Smooth muscle cell (in vitro differentiated cells): ENCODE results near the gene CHRND. TPM values are rescaled to one million over a fixed set of nuclear protein-coding genes. Genes with fewer than 3 reads are reported as not detected.

Source experiments
- DNase-seq: peaks from one replicate; lab custom pipeline; 2025; ENCODE audit not compliant: unreplicated experiment; lab: John Stamatoyannopoulos, UW
- H2AFZ ChIP-seq: fragments of 200-600 bp; sonication (generic); 2 replicates; pipeline ENCODE4 v1.6.0; 2016; ENCODE audit warnings: antibody characterized with exemption, low read depth, mild to moderate bottlenecking
- H3F3A ChIP-seq: fragments of 200-600 bp; sonication (generic); 2 replicates; pipeline ENCODE4 v1.6.0; 2017; ENCODE audit warnings: antibody characterized with exemption, low read depth
- H3K27ac ChIP-seq: fragments of 200-600 bp; sonication (generic); 2 replicates; pipeline ENCODE4 v1.5.1; 2016; ENCODE audit warnings: low read depth, mild to moderate bottlenecking
- H3K27me3 ChIP-seq: fragments of 200-600 bp; sonication (generic); 2 replicates; pipeline ENCODE4 v1.6.1; 2016; ENCODE audit warnings: low read depth, mild to moderate bottlenecking
- H3K36me3 ChIP-seq: fragments of 200-600 bp; sonication (generic); 2 replicates; pipeline ENCODE4 v1.5.1; 2016; ENCODE audit warnings: low read depth
- H3K4me1 ChIP-seq: fragments of 200-600 bp; sonication (generic); 2 replicates; pipeline ENCODE4 v1.5.1; 2016; ENCODE audit warnings: low read depth
- H3K4me2 ChIP-seq: fragments of 200-600 bp; sonication (generic); 2 replicates; pipeline ENCODE4 v1.6.0; 2016; ENCODE audit warnings: mild to moderate bottlenecking
- H3K4me3 ChIP-seq: fragments of 200-600 bp; sonication (generic); 2 replicates; pipeline ENCODE4 v1.5.1; 2016; ENCODE audit warnings: mild to moderate bottlenecking
- H3K79me2 ChIP-seq: fragments of 200-600 bp; sonication (generic); 2 replicates; pipeline ENCODE4 v1.6.0; 2016; ENCODE audit warnings: low read depth, mild to moderate bottlenecking
- H3K9ac ChIP-seq: fragments of 200-600 bp; sonication (generic); 2 replicates; pipeline ENCODE4 v1.6.0; 2016; ENCODE audit warnings: low read depth
- H3K9me3 ChIP-seq: fragments of 200-600 bp; sonication (generic); replicated peaks from 2 replicates; pipeline ENCODE4 v1.5.1; 2016; ENCODE audit warnings: low read depth
- H4K20me1 ChIP-seq: fragments of 200-600 bp; sonication (generic); 2 replicates; pipeline ENCODE4 v1.6.0; 2016; ENCODE audit warnings: low read depth
- WGBS: methylation state at CpG from one replicate; pipeline ENCODE4 v1.1.7; 2016; ENCODE audit warnings: low lambda C conversion rate; 5-methylcytosine and 5-hydroxymethylcytosine counted together
- polyA plus RNA-seq: library from polyadenylated mRNA; unstranded; fragments of >200 nt; fragmentation: Nextera tagmentation; extraction: Ambion mirVana; gene quantifications from 2 replicates; pipeline ENCODE4 v1.2.1, GENCODE V29; 2016
- total RNA-seq: library from RNA; depleted of rRNA; stranded (reverse); fragments of >200 nt; gene quantifications from 2 replicates; pipeline ENCODE4 v1.2.3, GENCODE V29; 2014
- TF ChIP-seq, protein P1 (sequence below): fragments of 200-600 bp; sonication (generic); IDR thresholded peaks from 2 replicates; pipeline ENCODE4 v1.5.1; 2017; ENCODE audit warnings: borderline replicate concordance, mild to moderate bottlenecking, antibody characterized with exemption; ENCODE audit not compliant: insufficient read depth, poor library complexity, severe bottlenecking

The CHRND gene
- total and polyA plus RNA-seq, 2 experiments from 2014 or later, result not detected

DNA sequence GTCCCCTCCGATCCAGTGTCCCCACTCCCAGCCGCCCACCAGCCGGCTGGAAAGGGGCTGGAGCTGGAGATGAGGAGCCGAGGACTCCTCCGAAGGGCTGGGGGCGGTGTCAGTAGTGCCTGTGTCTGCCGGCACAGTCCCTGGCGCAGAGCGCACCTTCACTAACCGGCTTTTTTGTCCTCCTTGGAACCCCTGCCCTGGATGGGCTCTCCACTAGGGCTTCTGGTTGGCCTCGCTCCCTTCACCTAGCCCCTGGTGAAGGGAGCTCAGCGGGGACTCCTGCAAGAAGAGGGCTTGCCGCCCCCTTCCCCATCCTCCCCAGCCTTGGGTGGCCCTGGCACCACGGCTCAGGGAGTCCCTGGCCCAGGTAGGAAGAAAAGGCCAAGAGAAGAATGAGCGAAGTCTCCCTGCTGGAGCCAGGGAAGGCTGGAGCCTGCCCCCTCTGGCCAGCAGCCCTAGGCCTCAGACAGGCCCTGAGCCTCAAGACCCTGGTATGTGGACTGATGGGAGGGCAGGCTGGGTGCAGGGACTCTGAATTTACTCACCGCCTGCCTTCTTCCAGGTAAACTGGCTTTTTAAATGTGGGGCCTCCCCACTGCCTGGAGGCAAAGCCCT lies 37.8 kb upstream of the CHRND start:
- WGBS, result 20% methylated on average over 15 of the region's 16 CpGs

GRCh38 chr2:232488721-232489300 lies 37.1 kb upstream of the CHRND start:
- Histone ChIP-seq H3K36me3 (no peaks in the 10 kb centered on the region), H3K4me1 (no peaks in the 10 kb centered on the region), H2AFZ (no peak overlapping the region), H3K27me3 (peaks cover 59% of the 10 kb centered on the region), H3K27ac (no peak overlapping the region), H3K9me3 (no peaks in the 10 kb centered on the region), H3K4me3 (no peak overlapping the region), H4K20me1 (no peaks in the 10 kb centered on the region), H3K4me2 (no peak overlapping the region), H3K9ac (no peak overlapping the region), H3F3A (no peaks in the 10 kb centered on the region), H3K79me2 (no peaks in the 10 kb centered on the region)
- no peak for DNase-seq
- TF ChIP-seq, protein P1, sequence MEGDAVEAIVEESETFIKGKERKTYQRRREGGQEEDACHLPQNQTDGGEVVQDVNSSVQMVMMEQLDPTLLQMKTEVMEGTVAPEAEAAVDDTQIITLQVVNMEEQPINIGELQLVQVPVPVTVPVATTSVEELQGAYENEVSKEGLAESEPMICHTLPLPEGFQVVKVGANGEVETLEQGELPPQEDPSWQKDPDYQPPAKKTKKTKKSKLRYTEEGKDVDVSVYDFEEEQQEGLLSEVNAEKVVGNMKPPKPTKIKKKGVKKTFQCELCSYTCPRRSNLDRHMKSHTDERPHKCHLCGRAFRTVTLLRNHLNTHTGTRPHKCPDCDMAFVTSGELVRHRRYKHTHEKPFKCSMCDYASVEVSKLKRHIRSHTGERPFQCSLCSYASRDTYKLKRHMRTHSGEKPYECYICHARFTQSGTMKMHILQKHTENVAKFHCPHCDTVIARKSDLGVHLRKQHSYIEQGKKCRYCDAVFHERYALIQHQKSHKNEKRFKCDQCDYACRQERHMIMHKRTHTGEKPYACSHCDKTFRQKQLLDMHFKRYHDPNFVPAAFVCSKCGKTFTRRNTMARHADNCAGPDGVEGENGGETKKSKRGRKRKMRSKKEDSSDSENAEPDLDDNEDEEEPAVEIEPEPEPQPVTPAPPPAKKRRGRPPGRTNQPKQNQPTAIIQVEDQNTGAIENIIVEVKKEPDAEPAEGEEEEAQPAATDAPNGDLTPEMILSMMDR, result no peak
- 86% methylated on average over 5 of the region's 5 CpGs for WGBS

More for the DNA sequence above, 37.8 kb upstream of the CHRND start:
- Histone ChIP-seq H2AFZ (no peak overlapping the region), H4K20me1 (no peaks in the 10 kb centered on the region), H3K27me3 (peaks cover 65% of the 10 kb centered on the region), H3K9ac (no peak overlapping the region), H3K4me1 (no peaks in the 10 kb centered on the region), H3K9me3 (no peaks in the 10 kb centered on the region), H3K36me3 (no peaks in the 10 kb centered on the region), H3F3A (no peaks in the 10 kb centered on the region), H3K27ac (no peak overlapping the region), H3K4me3 (no peak overlapping the region), H3K79me2 (no peaks in the 10 kb centered on the region), H3K4me2 (no peak overlapping the region)
- DNase-seq, result no peak
- TF ChIP-seq, protein P1, result no peak

DNA sequence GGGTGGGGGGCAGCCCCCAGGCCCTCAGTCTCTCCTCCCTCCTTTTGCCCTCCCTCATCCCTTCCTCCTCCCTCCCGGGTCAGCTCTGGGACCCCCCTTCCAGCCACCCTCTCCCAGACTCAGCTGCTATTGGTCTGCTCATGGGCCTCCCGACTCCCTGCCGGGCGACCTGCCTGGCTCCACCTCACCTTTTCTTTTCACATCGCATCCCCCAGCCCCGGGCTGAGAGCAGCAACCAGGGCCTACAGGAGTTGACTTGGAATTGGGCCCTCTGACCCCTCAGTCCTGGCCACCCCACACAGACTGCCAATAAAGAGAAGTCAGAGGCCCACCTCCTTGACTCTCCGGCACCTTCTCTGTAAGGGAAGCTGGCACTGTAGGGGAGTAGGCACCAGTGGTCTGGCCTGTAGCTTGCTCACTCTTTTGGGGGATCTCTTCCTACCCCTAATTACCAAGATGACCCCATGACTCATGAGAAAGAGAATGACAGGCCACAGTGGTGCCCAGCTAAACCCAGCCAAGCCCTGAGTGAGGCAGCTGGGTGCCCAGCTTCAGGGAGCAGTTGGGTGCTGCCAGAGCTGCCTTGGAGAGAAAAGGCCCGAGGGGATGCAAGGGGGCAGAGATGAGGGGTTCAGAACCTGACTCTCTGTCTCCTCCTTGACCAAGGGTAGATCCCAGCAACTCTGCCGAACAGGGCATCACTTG lies 36.3 kb upstream of the CHRND start:
- Histone ChIP-seq H3K4me1 (no peaks in the 10 kb centered on the region), H2AFZ (no peak overlapping the region), H3K4me3 (no peak overlapping the region), H3K9me3 (no peaks in the 10 kb centered on the region), H3F3A (no peaks in the 10 kb centered on the region), H3K36me3 (no peaks in the 10 kb centered on the region), H3K27me3 (peaks cover 51% of the 10 kb centered on the region), H4K20me1 (no peaks in the 10 kb centered on the region), H3K4me2 (no peak overlapping the region), H3K9ac (no peak overlapping the region), H3K27ac (no peak overlapping the region), H3K79me2 (no peaks in the 10 kb centered on the region)
- 72% methylated on average over 8 of the region's 9 CpGs for WGBS
- TF ChIP-seq, protein P1, result no peak
- no peak for DNase-seq
